ENCODE data around the gene POU2F3.

POU2F3 gene

GRCh38 chr11:120326845-120327281 lies 86.9 kb downstream of the POU2F3 start:
- DNase-seq: no peak

GRCh38 chr11:120327311-120327710 lies 87.4 kb downstream of the POU2F3 start:
- DNase-seq: no peak

GRCh38 chr11:120329556-120329955 lies 89.6 kb downstream of the POU2F3 start:
- no peak for DNase-seq

GRCh38 chr11:120330045-120330444 lies 90.1 kb downstream of the POU2F3 start:
- DNase-seq: no peak

GRCh38 chr11:120331301-120331996 lies 91.5 kb downstream of the POU2F3 start:
- no peak for DNase-seq

GRCh38 chr11:120332822-120333716 lies 93.1 kb downstream of the POU2F3 start:
- DNase-seq: no peak

GRCh38 chr11:120333801-120334200 lies 93.9 kb downstream of the POU2F3 start:
- DNase-seq: no peak

GRCh38 chr11:120334332-120334731 lies 94.4 kb downstream of the POU2F3 start:
- DNase-seq: no peak

- DNase-seq: peak; percentile 65 to 80
Observed at GRCh38 chr11:120334894-120335462, 95.0 kb downstream of the POU2F3 start.

GRCh38 chr11:120335556-120335907 lies 95.6 kb downstream of the POU2F3 start:
- no peak for DNase-seq

- DNase-seq: peak; percentile 80 to 83
Observed at GRCh38 chr11:120335908-120336640, 96.1 kb downstream of the POU2F3 start, which contains the start of gene ARHGEF12. Gene ARHGEF12, plus strand, starts transcription at chr11:120336413. Its CDS starts 831 bp downstream, at chr11:120337244.

GRCh38 chr11:120336641-120337354 lies 96.9 kb downstream of the POU2F3 start:
- DNase-seq: no peak

- DNase-seq: no peak
Observed at GRCh38 chr11:120337355-120338106, 97.6 kb downstream of the POU2F3 start.

- no peak for DNase-seq
Observed at GRCh38 chr11:120338107-120338933, 98.4 kb downstream of the POU2F3 start.

GRCh38 chr11:120339394-120339890 lies 99.5 kb downstream of the POU2F3 start:
- DNase-seq: no peak

GRCh38 chr11:120340529-120340928 lies 100.6 kb downstream of the POU2F3 start:
- no peak for DNase-seq

- DNase-seq: no peak
Observed at GRCh38 chr11:120342226-120342625, 102.3 kb downstream of the POU2F3 start.

- no peak for DNase-seq
Observed at GRCh38 chr11:120342678-120343077, 102.7 kb downstream of the POU2F3 start.

- DNase-seq: no peak
Observed at GRCh38 chr11:120343429-120343828, 103.5 kb downstream of the POU2F3 start.

GRCh38 chr11:120344302-120345004 lies 104.5 kb downstream of the POU2F3 start:
- DNase-seq: peak; percentile 60 to 83
